ENCODE measurements around the gene IKZF3. TPM values are rescaled to one million over a fixed set of nuclear protein-coding genes. Genes with fewer than 3 reads are reported as not detected.
"Not testable (repeated sequence)": the region's sequence is repeated elsewhere in the genome, so short reads cannot be mapped to it uniquely, and the experiment has no call there.

Gene IKZF3
- total and polyA plus RNA-seq, 8 donors: 0.56 to 5.4 (median 1.1) TPM; not detected in 1

DNA sequence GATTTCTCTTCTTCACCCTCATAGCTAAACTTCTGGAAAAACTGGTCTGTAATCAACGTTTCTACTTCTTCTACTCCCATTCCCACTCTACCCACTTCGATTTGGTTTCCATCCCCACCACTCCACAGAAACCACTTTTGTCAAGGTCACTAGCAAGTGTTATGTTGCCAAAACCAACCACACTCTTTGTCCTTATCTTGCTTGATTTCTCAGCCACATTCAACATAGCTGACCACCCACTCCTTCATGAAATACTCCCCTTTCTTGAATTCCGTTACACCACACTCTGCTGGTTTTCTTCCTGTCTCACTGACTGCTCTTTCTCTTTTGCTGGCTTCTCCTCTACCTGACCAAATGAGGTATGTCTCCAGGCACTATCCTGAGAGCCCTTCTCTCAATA, 11.9 kb downstream of the IKZF3 start:
- H3K4me3 ChIP-seq: no peak overlapping the region
- intact Hi-C loops (cut with DNase I; ENCODE audit: low total_unique reads): no loop called here

GRCh38 chr17:39850186-39850585, 13.9 kb downstream of the IKZF3 start:
- peaks cover 0 to 25% (median 0%) of the 10 kb centered on the region in 3 donors for H3K27me3 ChIP-seq
- H3K27ac ChIP-seq; DNase-seq; H3K9me3 ChIP-seq; intact Hi-C loops (cut with DNase I; ENCODE audit: low total_unique reads); H3K4me3 ChIP-seq; H3K4me1 ChIP-seq; H3K36me3 ChIP-seq: not testable (repeated sequence)

More for the DNA sequence above, 11.9 kb downstream of the IKZF3 start:
- DNase-seq: no peak
- Histone ChIP-seq H3K9me3 (no peaks in the 10 kb centered on the region), H3K27ac (no peak overlapping the region), H3K4me1 (peaks cover 0 to 3% (median 0%) of the 10 kb centered on the region in 4 donors), H3K27me3 (peaks cover 0 to 27% (median 0%) of the 10 kb centered on the region in 3 donors), H3K36me3 (no peaks in the 10 kb centered on the region)
- TF ChIP-seq, protein P1, sequence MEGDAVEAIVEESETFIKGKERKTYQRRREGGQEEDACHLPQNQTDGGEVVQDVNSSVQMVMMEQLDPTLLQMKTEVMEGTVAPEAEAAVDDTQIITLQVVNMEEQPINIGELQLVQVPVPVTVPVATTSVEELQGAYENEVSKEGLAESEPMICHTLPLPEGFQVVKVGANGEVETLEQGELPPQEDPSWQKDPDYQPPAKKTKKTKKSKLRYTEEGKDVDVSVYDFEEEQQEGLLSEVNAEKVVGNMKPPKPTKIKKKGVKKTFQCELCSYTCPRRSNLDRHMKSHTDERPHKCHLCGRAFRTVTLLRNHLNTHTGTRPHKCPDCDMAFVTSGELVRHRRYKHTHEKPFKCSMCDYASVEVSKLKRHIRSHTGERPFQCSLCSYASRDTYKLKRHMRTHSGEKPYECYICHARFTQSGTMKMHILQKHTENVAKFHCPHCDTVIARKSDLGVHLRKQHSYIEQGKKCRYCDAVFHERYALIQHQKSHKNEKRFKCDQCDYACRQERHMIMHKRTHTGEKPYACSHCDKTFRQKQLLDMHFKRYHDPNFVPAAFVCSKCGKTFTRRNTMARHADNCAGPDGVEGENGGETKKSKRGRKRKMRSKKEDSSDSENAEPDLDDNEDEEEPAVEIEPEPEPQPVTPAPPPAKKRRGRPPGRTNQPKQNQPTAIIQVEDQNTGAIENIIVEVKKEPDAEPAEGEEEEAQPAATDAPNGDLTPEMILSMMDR (IDR thresholded peaks at IDR 0.05): no peak
- TF ChIP-seq EP300 (IDR thresholded peaks at IDR 0.05) (no peak), POLR2AphosphoS5 (IDR thresholded peaks at IDR 0.05) (no peak), POLR2A (IDR thresholded peaks at IDR 0.05) (no peak)
- WGBS, 5 donors: 38 to 52% (median 46%) methylated on average over 3 of the region's 3 CpGs

DNA sequence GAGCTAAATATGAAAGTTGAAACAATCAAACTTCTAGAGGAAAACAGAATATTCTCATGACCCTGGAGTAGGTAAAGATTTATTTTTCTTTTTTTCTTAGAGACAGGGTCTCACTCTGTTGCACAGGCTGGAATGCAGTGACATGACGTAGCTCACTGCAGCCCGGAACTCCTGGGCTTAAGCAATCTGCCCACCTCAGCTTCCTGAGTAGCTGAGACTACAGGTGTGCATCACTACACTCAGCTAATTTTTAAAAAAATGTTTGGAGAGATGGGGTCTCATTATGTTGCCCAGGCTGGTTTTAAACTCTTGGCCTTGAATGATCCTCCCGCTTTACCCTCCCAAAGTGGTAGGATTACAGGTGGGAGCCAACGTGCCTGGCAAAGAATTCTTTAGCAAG, 15.5 kb downstream of the IKZF3 start:
- no peak overlapping the region for H3K27ac ChIP-seq
- 53 to 62% (median 59%) methylated on average over 4 of the region's 4 CpGs for WGBS, 5 donors

DNA sequence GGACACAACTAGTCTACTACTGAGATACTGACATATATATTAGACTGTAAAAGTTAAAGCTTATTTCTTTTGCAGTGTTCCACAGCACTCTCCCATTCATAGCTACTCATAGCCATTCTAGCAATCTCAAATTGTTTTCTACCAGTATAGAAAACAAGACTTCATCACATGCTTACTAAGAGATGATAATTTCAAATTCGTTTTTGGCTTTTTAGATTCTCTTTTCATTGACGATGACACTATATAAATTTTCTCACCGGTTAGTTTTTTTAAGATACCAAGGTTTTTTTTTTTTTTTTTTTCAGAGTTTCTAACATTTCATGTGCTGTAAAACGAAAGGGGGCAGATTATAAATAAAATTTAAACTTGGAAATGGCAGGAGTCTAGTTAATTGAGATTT, 17.9 kb downstream of the IKZF3 start:
- WGBS, 5 donors: 66 to 72% (median 68%) methylated on average over 4 of the region's 4 CpGs

More for the DNA sequence above, 15.5 kb downstream of the IKZF3 start:
- peaks cover 0 to 9% (median 0%) of the 10 kb centered on the region in 4 donors for H3K4me1 ChIP-seq
- H3K27me3 ChIP-seq: peaks cover 0 to 32% (median 0%) of the 10 kb centered on the region in 3 donors
- intact Hi-C loops (cut with DNase I; ENCODE audit: low total_unique reads): no loop called here
- no peak overlapping the region for H3K4me3 ChIP-seq
- TF ChIP-seq POLR2AphosphoS5 (IDR thresholded peaks at IDR 0.05) (no peak), EP300 (IDR thresholded peaks at IDR 0.05) (no peak), POLR2A (IDR thresholded peaks at IDR 0.05) (no peak)
- TF ChIP-seq, protein P1 (IDR thresholded peaks at IDR 0.05): no peak
- DNase-seq: peak in 1 of 2 donors; percentile 34
- H3K36me3 ChIP-seq: no peaks in the 10 kb centered on the region
- no peaks in the 10 kb centered on the region for H3K9me3 ChIP-seq

More for the DNA sequence above, 17.9 kb downstream of the IKZF3 start:
- intact Hi-C loops (cut with DNase I; ENCODE audit: low total_unique reads): no loop called here
- Histone ChIP-seq H3K4me1 (peaks cover 0 to 9% (median 0%) of the 10 kb centered on the region in 4 donors), H3K27me3 (peaks cover 0 to 28% (median 0%) of the 10 kb centered on the region in 3 donors), H3K27ac (no peak overlapping the region), H3K9me3 (no peaks in the 10 kb centered on the region), H3K36me3 (no peaks in the 10 kb centered on the region), H3K4me3 (no peak overlapping the region)
- DNase-seq: no peak
- TF ChIP-seq POLR2A (IDR thresholded peaks at IDR 0.05) (no peak), EP300 (IDR thresholded peaks at IDR 0.05) (no peak), POLR2AphosphoS5 (IDR thresholded peaks at IDR 0.05) (no peak)
- TF ChIP-seq, protein P1 (IDR thresholded peaks at IDR 0.05): no peak

Data from stomach (tissue), 9 donors.